ENCODE data around the gene PMVK.

The PMVK gene

DNA sequence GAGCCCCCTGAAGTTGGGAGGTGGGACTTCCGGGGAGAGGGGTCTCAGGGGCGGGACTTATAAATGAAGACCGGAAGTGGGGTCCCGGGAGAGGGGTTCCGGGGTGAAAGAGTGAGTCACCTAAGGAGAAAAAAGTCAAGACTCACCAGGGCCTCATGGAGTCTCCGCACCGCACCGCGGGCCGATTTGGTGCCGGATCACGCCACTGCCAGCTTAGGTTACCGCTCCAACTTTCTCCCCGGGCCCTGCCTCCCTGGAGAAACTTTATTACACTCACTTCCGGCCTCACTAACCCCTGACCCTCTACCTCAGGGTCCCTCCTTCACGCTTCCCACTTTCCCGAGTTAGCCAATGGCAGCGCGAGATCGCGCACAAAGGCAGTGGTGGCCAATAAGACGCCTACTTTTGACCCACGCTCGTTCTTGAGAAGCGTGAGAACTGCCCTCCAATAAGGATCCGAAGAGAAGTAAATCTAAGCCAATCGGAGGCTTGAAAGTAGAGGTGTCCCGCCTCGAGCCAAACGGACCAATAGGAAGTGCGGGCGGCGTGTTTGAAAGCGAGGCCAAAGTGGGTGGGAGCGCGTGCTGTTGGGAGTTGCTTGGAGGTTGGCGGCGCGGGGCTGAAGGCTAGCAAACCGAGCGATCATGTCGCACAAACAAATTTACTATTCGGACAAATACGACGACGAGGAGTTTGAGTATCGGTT is 37.7 kb upstream of the PMVK start, which contains the start of gene CKS1B:
Gene CKS1B, plus strand, starts transcription at position 580 of the 706 bp plus-strand sequence. Its CDS starts 65 bp downstream, at position 645.
- TF ChIP-seq TAF1 (IDR thresholded peaks at IDR 0.05; ENCODE audit: low read depth, low read length) (no peak; the same call in none of the 2 replicates), POU2F2 (IDR thresholded peaks at IDR 0.05; ENCODE audit: low read depth, low read length) (no peak; the same call in 1 of the 2 replicates), POLR2A (IDR thresholded peaks at IDR 0.05; ENCODE audit: low read depth, low read length) (peak; percentile 62), SPI1 (IDR thresholded peaks at IDR 0.05; ENCODE audit: low read depth, low read length) (0 out of 2 replicates have a peak, but pooled peaks have one; percentile 7), POLR2AphosphoS5 (IDR thresholded peaks at IDR 0.05; ENCODE audit: low read depth, low read length) (peak; percentile 80)
- FAIRE-seq (no peak), DNase-seq (ENCODE audit: insufficient read length, low spot score) (peak; percentile 81)

GRCh38 chr1:154973344-154974101 is 37.0 kb upstream of the PMVK start:
- TF ChIP-seq SPI1 (IDR thresholded peaks at IDR 0.05; ENCODE audit: low read depth, low read length): no peak
- TF ChIP-seq PAX5 (IDR thresholded peaks at IDR 0.05; ENCODE audit: insufficient read depth, low read length, severe bottlenecking): no peak
- TF ChIP-seq POLR2AphosphoS5 (IDR thresholded peaks at IDR 0.05; ENCODE audit: low read depth, low read length): no peak; the same call in 1 of the 2 replicates
- TF ChIP-seq POU2F2 (IDR thresholded peaks at IDR 0.05; ENCODE audit: low read depth, low read length): 0 out of 2 replicates have a peak, but pooled peaks have one; percentile 3
- peak; percentile 29; the same call in 1 of the 2 replicates for TF ChIP-seq POLR2A (IDR thresholded peaks at IDR 0.05; ENCODE audit: low read depth, low read length)
- DNase-seq (ENCODE audit: insufficient read length, low spot score) (peak; percentile 79), FAIRE-seq (peak; percentile 66)

GRCh38 chr1:154972517-154973343 is 36.2 kb upstream of the PMVK start:
- TF ChIP-seq POU2F2 (IDR thresholded peaks at IDR 0.05; ENCODE audit: low read depth, low read length) (no peak), TAF1 (IDR thresholded peaks at IDR 0.05; ENCODE audit: low read depth, low read length) (no peak), POLR2A (IDR thresholded peaks at IDR 0.05; ENCODE audit: low read depth, low read length) (no peak), POLR2AphosphoS5 (IDR thresholded peaks at IDR 0.05; ENCODE audit: low read depth, low read length) (no peak), SPI1 (IDR thresholded peaks at IDR 0.05; ENCODE audit: low read depth, low read length) (no peak), PAX5 (IDR thresholded peaks at IDR 0.05; ENCODE audit: insufficient read depth, low read length, severe bottlenecking) (no peak)
- no peak for DNase-seq (ENCODE audit: insufficient read length, low spot score)
- FAIRE-seq: no peak

DNA sequence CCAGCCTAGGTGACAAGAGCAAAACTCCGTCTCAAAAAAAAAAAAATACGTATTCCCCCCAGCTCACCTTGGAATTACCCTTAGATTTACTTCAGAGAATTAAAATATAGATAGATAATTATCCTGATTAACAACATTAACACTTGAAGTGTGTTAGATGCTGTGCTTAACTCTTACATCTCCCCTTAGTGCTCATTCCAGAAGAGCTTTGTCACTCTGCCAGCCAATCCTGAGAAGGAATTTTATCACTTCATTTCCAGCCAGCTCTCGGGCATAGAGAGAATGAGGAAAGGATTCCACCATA is 35.6 kb upstream of the PMVK start:
- DNase-seq (ENCODE audit: insufficient read length, low spot score): no peak
- no peak for FAIRE-seq
- TF ChIP-seq TAF1 (IDR thresholded peaks at IDR 0.05; ENCODE audit: low read depth, low read length) (no peak), POLR2A (IDR thresholded peaks at IDR 0.05; ENCODE audit: low read depth, low read length) (no peak), POLR2AphosphoS5 (IDR thresholded peaks at IDR 0.05; ENCODE audit: low read depth, low read length) (no peak), SPI1 (IDR thresholded peaks at IDR 0.05; ENCODE audit: low read depth, low read length) (no peak), PAX5 (IDR thresholded peaks at IDR 0.05; ENCODE audit: insufficient read depth, low read length, severe bottlenecking) (no peak), POU2F2 (IDR thresholded peaks at IDR 0.05; ENCODE audit: low read depth, low read length) (no peak)

- TF ChIP-seq SPI1 (IDR thresholded peaks at IDR 0.05; ENCODE audit: low read depth, low read length) (no peak), POLR2A (IDR thresholded peaks at IDR 0.05; ENCODE audit: low read depth, low read length) (no peak), PAX5 (IDR thresholded peaks at IDR 0.05; ENCODE audit: insufficient read depth, low read length, severe bottlenecking) (no peak), POLR2AphosphoS5 (IDR thresholded peaks at IDR 0.05; ENCODE audit: low read depth, low read length) (no peak), POU2F2 (IDR thresholded peaks at IDR 0.05; ENCODE audit: low read depth, low read length) (no peak), TAF1 (IDR thresholded peaks at IDR 0.05; ENCODE audit: low read depth, low read length) (no peak)
- DNase-seq (ENCODE audit: insufficient read length, low spot score): no peak
These were observed 35.0 kb upstream of the PMVK start for GRCh38 chr1:154971341-154971998.

GRCh38 chr1:154970631-154971340 is 34.3 kb upstream of the PMVK start, which contains the start of gene SHC1:
TSS of gene SHC1 (minus strand) at chr1:154970747. CDS start at chr1:154970526, 221 bp downstream.
- peak; percentile 75 for DNase-seq (ENCODE audit: insufficient read length, low spot score)
- FAIRE-seq: no peak
- TF ChIP-seq SPI1 (IDR thresholded peaks at IDR 0.05; ENCODE audit: low read depth, low read length) (no peak), POLR2AphosphoS5 (IDR thresholded peaks at IDR 0.05; ENCODE audit: low read depth, low read length) (no peak), TAF1 (IDR thresholded peaks at IDR 0.05; ENCODE audit: low read depth, low read length) (no peak), PAX5 (IDR thresholded peaks at IDR 0.05; ENCODE audit: insufficient read depth, low read length, severe bottlenecking) (no peak), POLR2A (IDR thresholded peaks at IDR 0.05; ENCODE audit: low read depth, low read length) (no peak), POU2F2 (IDR thresholded peaks at IDR 0.05; ENCODE audit: low read depth, low read length) (no peak)

More at GRCh38 chr1:154971341-154971998, 35.0 kb upstream of the PMVK start:
- no peak for FAIRE-seq

GRCh38 chr1:154969860-154970452 is 33.4 kb upstream of the PMVK start:
- DNase-seq (ENCODE audit: insufficient read length, low spot score) (no peak), FAIRE-seq (no peak)
- TF ChIP-seq SPI1 (IDR thresholded peaks at IDR 0.05; ENCODE audit: low read depth, low read length): no peak
- no peak for TF ChIP-seq TAF1 (IDR thresholded peaks at IDR 0.05; ENCODE audit: low read depth, low read length)
- TF ChIP-seq POU2F2 (IDR thresholded peaks at IDR 0.05; ENCODE audit: low read depth, low read length): no peak
- no peak for TF ChIP-seq PAX5 (IDR thresholded peaks at IDR 0.05; ENCODE audit: insufficient read depth, low read length, severe bottlenecking)
- TF ChIP-seq POLR2AphosphoS5 (IDR thresholded peaks at IDR 0.05; ENCODE audit: low read depth, low read length): no peak
- TF ChIP-seq POLR2A (IDR thresholded peaks at IDR 0.05; ENCODE audit: low read depth, low read length): no peak

All from GM12891 (cell line).